GM12878 (cell line): Measurements from ENCODE around the gene RBM4. TPM values are rescaled to one million over a fixed set of nuclear protein-coding genes. Genes with fewer than 3 reads are reported as not detected.
A peak's percentile ranks its signal among the peaks of the same experiment; 100 is the strongest.

Experiments
- ATAC-seq: fragments of 200-7000 bp; cut with Tn5 transposase; 3 replicates; pipeline ENCODE4 v1.9.1; 2020; ENCODE audit warnings: mild to moderate bottlenecking, moderate library complexity
- BruUV-seq: library from RNA; stranded (reverse); fragments of 400-500 nt; replicated peaks from 2 replicates; lab custom pipeline; 2021; lab: Mats Ljungman, UMichigan
- CTCF ChIA-PET: fragments of 300-600 bp; sonication (Branson Sonifier 250); formaldehyde crosslinking; extraction: SDS; loops from one replicate; lab custom pipeline; 2021; ENCODE audit warnings: inconsistent platforms; lab: Yijun Ruan, JAX
- POLR2A ChIA-PET: fragments of 350-600 bp; formaldehyde crosslinking; extraction: SDS; loops from one replicate; lab custom pipeline; 2021; ENCODE audit warnings: inconsistent platforms; lab: Charles Lee
- RAD21 ChIA-PET: fragments of 300-600 bp; sonication (Branson Sonifier 250); formaldehyde crosslinking; loops from one replicate; lab custom pipeline; 2023; ENCODE audit warnings: antibody characterized with exemption; ENCODE audit not compliant: unreplicated experiment; lab: Charles Lee
- SMC1A ChIA-PET: fragments of 300-600 bp; sonication (Branson Sonifier 250); formaldehyde crosslinking; loops from one replicate; lab custom pipeline; 2023; ENCODE audit not compliant: unreplicated experiment, uncharacterized antibody; lab: Charles Lee
- DNase-seq: peaks from one replicate; pipeline ENCODE4 v3.0.0-alpha.2; 2011; ENCODE audit warnings: low read depth, low spot score
- FAIRE-seq: peaks from 3 replicates; lab custom pipeline; 2011; peaks lifted over from hg19 to GRCh38; lab: Jason Lieb, UNC
- H2AFZ ChIP-seq: 2 replicates; pipeline ENCODE4 v1.6.0; 2011; ENCODE audit warnings: low read depth, low read length, control low read depth; ENCODE audit not compliant: control insufficient read depth
- H3K27ac ChIP-seq: 2 replicates; pipeline ENCODE4 v1.5.1; 2011; ENCODE audit warnings: control low read depth; ENCODE audit not compliant: control insufficient read depth, insufficient read depth
- H3K27me3 ChIP-seq, 2 experiments: replicated peaks in 1 of 2; 2 replicates each; pipeline versions ENCODE4 v1.6.0 to v1.6.1; 2011; ENCODE audit warnings: low read length in 1 of 2; ENCODE audit not compliant: control insufficient read depth in 2 of 2, insufficient read depth in 2 of 2
- H3K36me3 ChIP-seq, 2 experiments: 2 replicates each; pipeline ENCODE4 v1.5.1; 2011; ENCODE audit warnings: low read length in 1 of 2; ENCODE audit not compliant: control insufficient read depth in 2 of 2, insufficient read depth in 2 of 2
- H3K4me1 ChIP-seq: 2 replicates; pipeline ENCODE4 v1.6.1; 2011; ENCODE audit warnings: mild to moderate bottlenecking, low read length, moderate library complexity, mixed read lengths; ENCODE audit not compliant: control insufficient read depth, insufficient read depth
- H3K4me2 ChIP-seq: 2 replicates; pipeline ENCODE4 v1.6.0; 2011; ENCODE audit warnings: control low read depth; ENCODE audit not compliant: control insufficient read depth, insufficient read depth
- H3K4me3 ChIP-seq: fragments of 200-600 bp; sonication (generic); 2 replicates; pipeline ENCODE4 v1.5.1; 2016
- H3K79me2 ChIP-seq: 2 replicates; pipeline ENCODE4 v1.6.0; 2011; ENCODE audit warnings: low read length; ENCODE audit not compliant: control insufficient read depth, insufficient read depth
- H3K9ac ChIP-seq: 2 replicates; pipeline ENCODE4 v1.8.0; 2011; ENCODE audit warnings: low read length, control low read depth, mixed read lengths; ENCODE audit not compliant: control insufficient read depth, insufficient read depth
- H3K9me3 ChIP-seq: replicated peaks from 3 replicates; pipeline ENCODE4 v1.5.1; 2011; ENCODE audit warnings: mild to moderate bottlenecking, low read length; ENCODE audit not compliant: control insufficient read depth, insufficient read depth
- H4K20me1 ChIP-seq: 2 replicates; pipeline ENCODE4 v1.6.0; 2011; ENCODE audit not compliant: control insufficient read depth, insufficient read depth
- CBX5 ChIP-seq: sonication (generic); IDR thresholded peaks from 2 replicates; pipeline ENCODE4 v1.6.1; 2016; ENCODE audit warnings: low read depth, moderate library complexity, mild to moderate bottlenecking, inconsistent platforms
- CREM ChIP-seq: IDR thresholded peaks from 2 replicates; pipeline ENCODE4 v1.6.1; 2014; ENCODE audit warnings: antibody characterized with exemption, low read depth
- EGR1 ChIP-seq, 2 experiments: IDR thresholded peaks; 1 replicate in 1 of 2; 2 replicates in 1 of 2; pipeline ENCODE4 v1.6.1; 2011 to 2012; ENCODE audit warnings: low read depth in 2 of 2, low read length in 2 of 2, borderline replicate concordance in 1 of 2, mild to moderate bottlenecking in 1 of 2, moderate library complexity in 1 of 2
- FOXM1 ChIP-seq: IDR thresholded peaks from 2 replicates; pipeline ENCODE4 v1.6.1; 2012; ENCODE audit warnings: low read depth, mild to moderate bottlenecking, inconsistent platforms, low read length, moderate library complexity
- ZNF24 ChIP-seq: fragments of 450-650 bp; IDR thresholded peaks from 2 replicates; pipeline ENCODE4 v1.6.1; 2017; ENCODE audit warnings: antibody characterized with exemption, mild to moderate bottlenecking
- WGBS: methylation state at CpG from one replicate; pipeline ENCODE4 v1.1.6; 2016; ENCODE audit warnings: low lambda C conversion rate; ENCODE audit not compliant: insufficient replicate concordance, insufficient coverage; ENCODE audit errors: missing lambda C conversion rate; 5-methylcytosine and 5-hydroxymethylcytosine counted together
- in situ Hi-C: fragments of 300-500 bp; cut with MboI; formaldehyde crosslinking; loops from 9 replicates; pipeline ENCODE4 v1.14.3; 2018; ENCODE audit warnings: mixed read lengths
- intact Hi-C: fragments of 100-400 bp; cut with micrococcal nuclease; formaldehyde crosslinking; loops from one replicate; pipeline ENCODE4 v1.14.2; 2022; ENCODE audit not compliant: unreplicated experiment
- polyA plus RNA-seq, 11 experiments: library from polyadenylated mRNA; depleted of rRNA in 4 of 11; unstranded in 6 of 11; stranded (reverse) in 5 of 11; fragments of >200 nt; fragmentation: Nextera tagmentation in 4 of 11; fragmentation: Illumina TruSeq in 1 of 11; extraction: Ambion mirVana in 4 of 11; extraction: Trizol in 1 of 11; gene quantifications; 1 replicate in 1 of 11; 2 replicates in 10 of 11; pipeline versions ENCODE4 v1.2.1 to v1.2.3, GENCODE V29; 2011 to 2016; ENCODE audit warnings: inconsistent platforms in 2 of 11, missing spikeins in 2 of 11, low read depth in 1 of 11
- total RNA-seq, 4 experiments: library from RNA; depleted of rRNA in 3 of 4; stranded (reverse); fragments of >200 nt in 3 of 4; fragmentation: Illumina TruSeq in 1 of 4; extraction: Trizol in 1 of 4; gene quantifications; 2 replicates each; pipeline versions ENCODE4 v1.2.1 to v1.2.3, GENCODE V29; 2013 to 2021

The RBM4 gene
- total and polyA plus RNA-seq, 10 of the 15 experiments (the other 5 are each of a cell fraction or from before 2014, with no cell fraction given) = 105 to 224 (median 138) TPM

DNA sequence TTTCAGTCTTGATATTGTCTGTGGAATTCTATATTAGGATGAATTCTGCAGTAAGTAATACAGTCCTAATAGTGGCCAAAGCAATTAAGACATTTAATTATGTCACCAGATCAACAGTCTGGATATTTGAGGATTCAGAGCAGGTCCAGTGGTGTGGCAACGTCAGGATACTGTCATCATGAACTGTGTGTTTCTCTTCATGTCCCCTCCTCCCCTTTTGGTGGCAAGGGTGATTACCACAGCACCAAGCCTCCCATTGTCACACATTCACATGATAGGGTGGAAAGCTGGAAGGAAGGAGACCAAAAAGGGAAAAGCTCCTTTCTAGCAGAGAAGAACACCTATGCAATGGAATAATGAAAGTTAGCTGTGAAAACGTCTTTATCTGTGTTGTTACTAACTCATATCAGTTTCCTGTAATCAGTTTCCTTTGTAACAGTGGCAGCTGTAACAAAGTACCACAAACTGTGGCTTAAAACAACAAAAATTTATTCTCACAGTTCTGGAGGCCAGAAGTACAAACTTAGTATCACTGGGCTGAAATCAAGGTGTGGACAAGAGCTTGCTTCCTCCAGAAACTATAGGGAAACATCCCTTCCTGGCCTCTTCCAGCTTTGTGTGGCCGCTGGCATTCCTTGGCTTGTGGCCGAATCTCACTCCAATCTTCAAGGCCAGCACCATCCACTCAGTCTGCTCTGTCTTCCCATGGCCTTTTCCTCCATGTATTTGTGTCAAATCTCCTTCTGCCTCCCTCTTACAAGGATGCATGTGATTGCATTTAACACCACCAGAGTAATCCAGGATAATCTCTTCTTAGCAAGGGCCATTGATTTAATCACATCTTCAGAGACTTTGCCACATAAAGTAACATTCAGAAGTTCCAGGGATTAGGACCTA is 28.5 kb upstream of the RBM4 start:
- BruUV-seq = TSS peak; percentile 54
- no peak overlapping the region for H3K4me3 ChIP-seq
- H3K27ac ChIP-seq = peak overlapping the region; percentile 11
- ChIA-PET RAD21 (interaction anchor here (1.4 to 1.7 kb wide), 2 partner anchors 9 to 68 kb away, joined by 3 to 6 read pairs; partner anchors contain the start of gene RBM4B), CTCF (interaction anchor here (1.0 to 4.5 kb wide), 3 partner anchors 14 to 44 kb away, joined by 3 to 21 read pairs (median 3); no protein-coding TSS in a partner anchor), POLR2A (interaction anchor here (0.8 to 1.5 kb wide), 3 partner anchors 10 to 17 kb away, joined by 3 read pairs; partner anchors contain the start of genes CCDC87 and CCS), SMC1A (interaction anchor here (0.6 to 1.0 kb wide), 5 partner anchors 9 to 154 kb away, joined by 3 to 4 read pairs (median 3); partner anchors contain the start of gene DPP3)
- H3K9me3 ChIP-seq = no peaks in the 10 kb centered on the region
- no peak for ATAC-seq
- H3K79me2 ChIP-seq = no peaks in the 10 kb centered on the region
- no peak for DNase-seq
- TF ChIP-seq FOXM1 = no peak
- TF ChIP-seq ZNF24 = no peak
- TF ChIP-seq EGR1 (IDR thresholded peaks at IDR 0.05; ENCODE audit: borderline replicate concordance in 1 of 2, low read depth in 2 of 2, low read length in 2 of 2) = no peak
- TF ChIP-seq CREM = no peak
- TF ChIP-seq CBX5 = no peak
- no peak for FAIRE-seq
- peaks cover 0 to 5% of the 10 kb centered on the region in 2 experiments; a peak in 3 of 4 replicates for H3K36me3 ChIP-seq
- H3K27me3 ChIP-seq = no peaks in the 10 kb centered on the region
- in situ Hi-C loops (no loop called here), intact Hi-C loops (no loop called here)
- H3K4me2 ChIP-seq = peak overlapping the region; percentile 1; the same call in 1 of the 2 replicates
- H4K20me1 ChIP-seq = no peaks in the 10 kb centered on the region
- WGBS = 57% methylated on average over 4 of the region's 4 CpGs
- peaks cover 30% of the 10 kb centered on the region for H3K4me1 ChIP-seq
- no peak overlapping the region; the same call in 1 of the 2 replicates for H2AFZ ChIP-seq
- H3K9ac ChIP-seq = no peak overlapping the region
